K562 (cell line): ENCODE data around the gene C9orf50. TPM values are rescaled to one million over a fixed set of nuclear protein-coding genes. Genes with fewer than 3 reads are reported as not detected.

Experiments used
- ATAC-seq: fragments of 200-7000 bp; cut with Tn5 transposase; 3 replicates; pipeline ENCODE4 v1.9.1; 2020; ENCODE audit warnings: moderate library complexity
- BruUV-seq: library from RNA; stranded (reverse); fragments of 400-500 nt; replicated peaks from 2 replicates; lab custom pipeline; 2021; lab: Mats Ljungman, UMichigan
- CTCF ChIA-PET: fragments of 300-600 bp; formaldehyde crosslinking; extraction: SDS; loops from one replicate; lab custom pipeline; 2021; ENCODE audit warnings: low intra/inter-chr PET ratio; lab: Yijun Ruan, JAX
- POLR2A ChIA-PET: fragments of 300-600, 350-650 bp; sonication (Branson Sonifier 250); formaldehyde crosslinking; extraction: SDS; loops from one replicate; lab custom pipeline; 2021; ENCODE audit warnings: antibody characterized with exemption, inconsistent platforms; lab: Yijun Ruan, JAX
- DNase-seq, 4 experiments: peaks; one replicate each; pipeline versions ENCODE4 v3.0.0 to v3.0.0-alpha.2; 2011 to 2018; ENCODE audit warnings: low spot score in 3 of 4, mixed read lengths in 3 of 4; ENCODE audit errors: extremely low read depth in 1 of 4
- FAIRE-seq: peaks from 2 replicates; lab custom pipeline; 2011; peaks lifted over from hg19 to GRCh38; lab: Jason Lieb, UNC
- H2AFZ ChIP-seq: 2 replicates; pipeline ENCODE4 v1.6.0; 2011; ENCODE audit warnings: low read depth, low read length, control low read depth, inconsistent platforms
- H3K27ac ChIP-seq: fragments of 200-600 bp; 3 replicates; pipeline ENCODE4 v1.8.0; 2011; ENCODE audit warnings: low read depth, mild to moderate bottlenecking, control low read depth, inconsistent platforms, low read length, moderate library complexity, mixed read lengths; ENCODE audit errors: extremely low read depth
- H3K27me3 ChIP-seq, 2 experiments: fragments of 300-600 bp in 1 of 2; 2 replicates in 1 of 2; 3 replicates in 1 of 2; pipeline versions ENCODE4 v1.6.0 to v1.8.0; 2011; ENCODE audit warnings: inconsistent platforms in 2 of 2, low read length in 2 of 2, mild to moderate bottlenecking in 1 of 2, mixed read lengths in 1 of 2, moderate library complexity in 1 of 2; ENCODE audit not compliant: control insufficient read depth in 2 of 2, insufficient read depth in 2 of 2
- H3K36me3 ChIP-seq: fragments of 300-600 bp; 3 replicates; pipeline ENCODE4 v1.8.0; 2011; ENCODE audit warnings: mild to moderate bottlenecking, low read length, inconsistent platforms; ENCODE audit not compliant: control insufficient read depth, insufficient read depth
- H3K4me1 ChIP-seq, 2 experiments: fragments of 200-600 bp in 1 of 2; replicated peaks in 1 of 2; 2 replicates in 1 of 2; 3 replicates in 1 of 2; pipeline versions ENCODE4 v1.5.1 to v1.8.0; 2011; ENCODE audit warnings: inconsistent platforms in 2 of 2, low read length in 2 of 2, mild to moderate bottlenecking in 1 of 2, mixed read lengths in 1 of 2, moderate library complexity in 1 of 2; ENCODE audit not compliant: control insufficient read depth in 2 of 2, insufficient read depth in 2 of 2
- H3K4me2 ChIP-seq: 2 replicates; pipeline ENCODE4 v1.6.1; 2011; ENCODE audit warnings: low read length, control low read depth, inconsistent platforms, mixed read lengths; ENCODE audit not compliant: insufficient read depth
- H3K4me3 ChIP-seq: fragments of 200-600 bp; sonication (generic), shearing (Covaris generic); 2 replicates; pipeline ENCODE4 v1.5.1; 2016; ENCODE audit warnings: control low read depth, inconsistent platforms
- H3K79me2 ChIP-seq: fragments of 200-600 bp; 3 replicates; pipeline ENCODE4 v1.8.0; 2011; ENCODE audit warnings: low read length, inconsistent platforms; ENCODE audit not compliant: control insufficient read depth, insufficient read depth
- H3K9ac ChIP-seq, 2 experiments: 2 replicates each; pipeline versions ENCODE4 v1.6.0 to v1.6.1; 2011; ENCODE audit warnings: low read depth in 2 of 2, low read length in 2 of 2, control low read depth in 1 of 2, inconsistent platforms in 1 of 2, mild to moderate bottlenecking in 1 of 2, mixed read lengths in 1 of 2; ENCODE audit not compliant: insufficient read depth in 1 of 2
- H3K9me1 ChIP-seq: one replicate; pipeline ENCODE4 v1.6.0; 2011; ENCODE audit warnings: inconsistent platforms, mild to moderate bottlenecking, low read length, moderate library complexity; ENCODE audit not compliant: control insufficient read depth, insufficient read depth
- H3K9me3 ChIP-seq: replicated peaks from 2 replicates; pipeline ENCODE4 v1.5.1; 2011; ENCODE audit warnings: low read depth, low read length, inconsistent platforms; ENCODE audit not compliant: control insufficient read depth, insufficient read depth
- H4K20me1 ChIP-seq: replicated peaks from 2 replicates; pipeline ENCODE4 v1.6.1; 2011; ENCODE audit warnings: low read length, inconsistent platforms, mixed read lengths; ENCODE audit not compliant: control insufficient read depth, insufficient read depth
- ARID1B ChIP-seq: fragments of 450-650 bp; IDR thresholded peaks from 2 replicates; pipeline ENCODE4 v1.6.1; 2016; ENCODE audit warnings: antibody characterized with exemption, mild to moderate bottlenecking, inconsistent platforms
- BCOR ChIP-seq: fragments of 450-650 bp; IDR thresholded peaks from 2 replicates; pipeline ENCODE4 v1.6.1; 2016
- COPS2 ChIP-seq: fragments of 450-650 bp; conservative IDR thresholded peaks from 2 replicates; pipeline ENCODE4 v1.6.1; 2016; ENCODE audit warnings: mild to moderate bottlenecking, moderate library complexity
- FOXK2 ChIP-seq, 2 experiments: fragments of 450-650 bp; IDR thresholded peaks in 1 of 2; conservative IDR thresholded peaks in 1 of 2; 2 replicates each; pipeline ENCODE4 v1.6.1; 2016; ENCODE audit warnings: low read depth in 2 of 2, mild to moderate bottlenecking in 1 of 2
- MTA1 ChIP-seq: fragments of 450-650 bp; IDR thresholded peaks from 2 replicates; pipeline ENCODE4 v1.6.1; 2017; ENCODE audit warnings: borderline replicate concordance
- NR1H2 ChIP-seq: sonication (generic); formaldehyde crosslinking; IDR thresholded peaks from 2 replicates; pipeline ENCODE4 v1.4.0; 2020; ENCODE audit warnings: mild to moderate bottlenecking, missing genetic modification reagents
- PYGO2 ChIP-seq: fragments of 450-650 bp; IDR thresholded peaks from 2 replicates; pipeline ENCODE4 v1.6.1; 2016; ENCODE audit warnings: mild to moderate bottlenecking, missing genetic modification characterization, moderate library complexity, missing compliant biosample characterization
- RBFOX2 ChIP-seq: fragments of 200-400 bp; formaldehyde crosslinking; IDR thresholded peaks from 2 replicates; pipeline ENCODE4 v1.6.1; 2017; ENCODE audit warnings: low read depth, mild to moderate bottlenecking, low read length, moderate library complexity
- SMAD1 ChIP-seq: fragments of 150-350 bp; IDR thresholded peaks from 2 replicates; pipeline ENCODE4 v1.6.1; 2014; ENCODE audit warnings: low read length, low read depth; ENCODE audit not compliant: partially characterized antibody
- ZNF175 ChIP-seq: fragments of 200-800 bp; sonication (Bioruptor generic); IDR thresholded peaks from 2 replicates; pipeline ENCODE4 v1.6.1; 2016; ENCODE audit warnings: low read depth, mild to moderate bottlenecking, missing genetic modification characterization, missing compliant biosample characterization
- ZNF197 ChIP-seq: fragments of 200-800 bp; sonication (Bioruptor generic); IDR thresholded peaks from 2 replicates; pipeline ENCODE4 v1.6.1; 2016; ENCODE audit warnings: low read depth, missing genetic modification characterization, missing compliant biosample characterization
- ZNF551 ChIP-seq: fragments of 250-450 bp; sonication (Bioruptor Pico); IDR thresholded peaks from 2 replicates; pipeline ENCODE4 v1.5.0; 2021; ENCODE audit warnings: mild to moderate bottlenecking, moderate library complexity
- whole genome bisulfite sequencing: fragments of 100-300 bp; shearing (Covaris generic); methylation state at CpG from one replicate; pipeline ENCODE4 v1.1.6; 2016; ENCODE audit warnings: low coverage, mixed read lengths; ENCODE audit not compliant: insufficient coverage; ENCODE audit errors: missing lambda C conversion rate; 5-methylcytosine and 5-hydroxymethylcytosine counted together
- in situ Hi-C: fragments of 300-500 bp; cut with MboI; formaldehyde crosslinking; loops from 4 replicates; pipeline ENCODE4 v1.15.0; 2018; ENCODE audit warnings: inconsistent platforms, mixed read lengths
- intact Hi-C: fragments of 100-400 bp; cut with micrococcal nuclease; formaldehyde crosslinking; loops from 2 replicates; pipeline ENCODE4 v1.14.2; 2022
- polyA plus RNA-seq, 8 experiments: library from polyadenylated mRNA; depleted of rRNA in 4 of 8; stranded (reverse) in 5 of 8; unstranded in 3 of 8; fragments of >200 nt; fragmentation: Nextera tagmentation in 2 of 8; fragmentation: Illumina TruSeq in 1 of 8; extraction: Ambion mirVana in 2 of 8; extraction: Trizol in 1 of 8; gene quantifications; 2 replicates each; pipeline versions ENCODE4 v1.2.1 to v1.2.3, GENCODE V29; 2011 to 2014; ENCODE audit warnings: inconsistent platforms in 1 of 8, missing spikeins in 1 of 8
- total RNA-seq, 7 experiments: library from RNA; depleted of rRNA in 6 of 7; stranded (reverse); fragments of >200 nt in 6 of 7; fragmentation: Illumina TruSeq in 2 of 7; extraction: Trizol in 2 of 7; gene quantifications; 2 replicates each; pipeline versions ENCODE4 v1.2.1 to v1.2.3, GENCODE V29; 2011 to 2021; ENCODE audit warnings: low replicate concordance in 1 of 7
- TF ChIP-seq, protein P1 (sequence below): sonication (generic); formaldehyde crosslinking; IDR thresholded peaks from 2 replicates; pipeline ENCODE4 v1.8.1; 2023; ENCODE audit warnings: mild to moderate bottlenecking, missing genetic modification reagents
- TF ChIP-seq, protein P2 (sequence below), 2 experiments: fragments of 450-650 bp; IDR thresholded peaks; 2 replicates each; pipeline ENCODE4 v1.6.1; 2018; ENCODE audit warnings: mild to moderate bottlenecking in 2 of 2, low read depth in 1 of 2; ENCODE audit not compliant: partially characterized antibody in 2 of 2

Gene C9orf50
- total and polyA plus RNA-seq, 9 of the 15 experiments (the other 6 are each of a cell fraction or from before 2014, with no cell fraction given): not detected

DNA sequence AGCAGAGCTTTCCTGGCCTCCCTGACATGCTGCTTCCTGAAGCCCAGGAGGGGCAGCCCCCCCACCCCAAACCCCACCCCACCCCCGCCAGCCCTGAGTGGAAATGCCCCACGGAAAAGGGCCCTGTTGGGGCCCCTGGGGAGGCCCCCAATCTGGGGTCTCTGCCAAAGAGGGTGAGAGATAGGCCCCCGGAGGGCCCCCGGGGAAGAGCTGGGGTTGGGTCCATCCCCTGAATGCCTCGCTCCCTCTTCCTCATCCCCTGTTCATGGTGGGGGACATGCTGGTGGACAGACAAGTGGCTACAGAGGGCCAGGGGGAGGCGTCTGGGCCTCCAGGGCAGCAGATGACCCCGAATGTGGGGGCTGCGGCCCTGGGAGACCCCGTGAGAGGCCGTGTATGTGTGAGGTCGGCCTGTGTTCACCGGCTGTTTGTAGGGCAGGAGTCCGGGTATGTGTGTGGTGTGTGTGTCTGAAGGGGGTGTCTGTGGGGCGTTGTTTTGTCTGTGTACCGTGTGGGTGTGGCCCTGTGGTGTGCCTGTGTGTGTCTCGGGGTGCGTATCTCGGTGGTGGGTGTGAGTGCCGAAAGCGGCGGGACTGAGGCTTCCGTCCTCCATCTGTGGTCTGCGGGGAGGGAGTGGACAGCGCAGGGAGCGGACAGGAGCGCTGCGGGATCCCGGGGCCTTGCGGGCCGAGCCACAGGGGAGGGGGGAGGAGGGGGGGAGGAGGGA lies 11.3 kb downstream of the C9orf50 start:
- Histone ChIP-seq H3K9me3 (no peaks in the 10 kb centered on the region), H3K27me3 (peaks cover 0 to 29% of the 10 kb centered on the region in 2 experiments; a peak in 2 of 5 replicates), H3K4me2 (peak overlapping the region; percentile 61), H3K27ac (no peak overlapping the region), H3K4me3 (no peak overlapping the region), H3K79me2 (no peaks in the 10 kb centered on the region), H3K4me1 (peaks cover 11 to 67% of the 10 kb centered on the region in 2 experiments; a peak in 4 of 5 replicates), H4K20me1 (0 out of 2 replicates have a peak, but pooled peaks cover 10% of the 10 kb centered on the region), H3K9me1 (no peaks in the 10 kb centered on the region), H2AFZ (peak overlapping the region; percentile 88), H3K36me3 (no peaks in the 10 kb centered on the region), H3K9ac (peak overlapping the region in 1 of 2 experiments; percentile 66; a peak in 2 of 4 replicates)
- 19% methylated on average over 20 of the region's 30 CpGs for WGBS
- BruUV-seq: no TSS peak
- DNase-seq (peak in 3 of 4 experiments; percentile 55 to 84 (median 71)), ATAC-seq (peak; percentile 11), FAIRE-seq (peak; percentile 65)
- POLR2A ChIA-PET: interaction anchor here (0.6 to 1.7 kb wide), 3 partner anchors 467 to 479 kb away, joined by 5 to 6 read pairs (median 5); no protein-coding TSS in a partner anchor
- intact Hi-C loops (loop anchor here (1.0 to 10.0 kb wide), 6 partner anchors 55 to 470 kb away; no protein-coding TSS in a partner anchor), in situ Hi-C loops (loop anchor here (5.0 to 25.0 kb wide), 3 partner anchors 47 to 272 kb away; no protein-coding TSS in a partner anchor)
- CTCF ChIA-PET: interaction anchor here (0.6 to 3.3 kb wide), 11 partner anchors 15 to 652 kb away, joined by 3 to 53 read pairs (median 4); no protein-coding TSS in a partner anchor
- TF ChIP-seq SMAD1 (no peak), NR1H2 (CRISPR knock-in tag) (no peak), BCOR (peak; percentile 38; the same call in 1 of the 2 replicates), COPS2 (no peak), ARID1B (peak; percentile 44; the same call in 1 of the 2 replicates), ZNF175 (CRISPR knock-in tag) (no peak), ZNF197 (no peak; the same call in 1 of the 2 replicates), MTA1 (peak; percentile 67; the same call in 1 of the 2 replicates), RBFOX2 (0 out of 2 replicates have a peak, but pooled peaks have one; percentile 36), FOXK2 (conservative IDR thresholded peaks at IDR 0.05 in 1 of 2, IDR thresholded peaks at IDR 0.05 in 1 of 2; ENCODE audit: low read depth in 2 of 2) (peak in 1 of 2 experiments; percentile 37; a peak in 1 of 4 replicates), PYGO2 (no peak), ZNF551 (no peak)
- TF ChIP-seq, protein P1, sequence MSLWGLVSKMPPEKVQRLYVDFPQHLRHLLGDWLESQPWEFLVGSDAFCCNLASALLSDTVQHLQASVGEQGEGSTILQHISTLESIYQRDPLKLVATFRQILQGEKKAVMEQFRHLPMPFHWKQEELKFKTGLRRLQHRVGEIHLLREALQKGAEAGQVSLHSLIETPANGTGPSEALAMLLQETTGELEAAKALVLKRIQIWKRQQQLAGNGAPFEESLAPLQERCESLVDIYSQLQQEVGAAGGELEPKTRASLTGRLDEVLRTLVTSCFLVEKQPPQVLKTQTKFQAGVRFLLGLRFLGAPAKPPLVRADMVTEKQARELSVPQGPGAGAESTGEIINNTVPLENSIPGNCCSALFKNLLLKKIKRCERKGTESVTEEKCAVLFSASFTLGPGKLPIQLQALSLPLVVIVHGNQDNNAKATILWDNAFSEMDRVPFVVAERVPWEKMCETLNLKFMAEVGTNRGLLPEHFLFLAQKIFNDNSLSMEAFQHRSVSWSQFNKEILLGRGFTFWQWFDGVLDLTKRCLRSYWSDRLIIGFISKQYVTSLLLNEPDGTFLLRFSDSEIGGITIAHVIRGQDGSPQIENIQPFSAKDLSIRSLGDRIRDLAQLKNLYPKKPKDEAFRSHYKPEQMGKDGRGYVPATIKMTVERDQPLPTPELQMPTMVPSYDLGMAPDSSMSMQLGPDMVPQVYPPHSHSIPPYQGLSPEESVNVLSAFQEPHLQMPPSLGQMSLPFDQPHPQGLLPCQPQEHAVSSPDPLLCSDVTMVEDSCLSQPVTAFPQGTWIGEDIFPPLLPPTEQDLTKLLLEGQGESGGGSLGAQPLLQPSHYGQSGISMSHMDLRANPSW (CRISPR knock-in tag): no peak
- TF ChIP-seq, protein P2, sequence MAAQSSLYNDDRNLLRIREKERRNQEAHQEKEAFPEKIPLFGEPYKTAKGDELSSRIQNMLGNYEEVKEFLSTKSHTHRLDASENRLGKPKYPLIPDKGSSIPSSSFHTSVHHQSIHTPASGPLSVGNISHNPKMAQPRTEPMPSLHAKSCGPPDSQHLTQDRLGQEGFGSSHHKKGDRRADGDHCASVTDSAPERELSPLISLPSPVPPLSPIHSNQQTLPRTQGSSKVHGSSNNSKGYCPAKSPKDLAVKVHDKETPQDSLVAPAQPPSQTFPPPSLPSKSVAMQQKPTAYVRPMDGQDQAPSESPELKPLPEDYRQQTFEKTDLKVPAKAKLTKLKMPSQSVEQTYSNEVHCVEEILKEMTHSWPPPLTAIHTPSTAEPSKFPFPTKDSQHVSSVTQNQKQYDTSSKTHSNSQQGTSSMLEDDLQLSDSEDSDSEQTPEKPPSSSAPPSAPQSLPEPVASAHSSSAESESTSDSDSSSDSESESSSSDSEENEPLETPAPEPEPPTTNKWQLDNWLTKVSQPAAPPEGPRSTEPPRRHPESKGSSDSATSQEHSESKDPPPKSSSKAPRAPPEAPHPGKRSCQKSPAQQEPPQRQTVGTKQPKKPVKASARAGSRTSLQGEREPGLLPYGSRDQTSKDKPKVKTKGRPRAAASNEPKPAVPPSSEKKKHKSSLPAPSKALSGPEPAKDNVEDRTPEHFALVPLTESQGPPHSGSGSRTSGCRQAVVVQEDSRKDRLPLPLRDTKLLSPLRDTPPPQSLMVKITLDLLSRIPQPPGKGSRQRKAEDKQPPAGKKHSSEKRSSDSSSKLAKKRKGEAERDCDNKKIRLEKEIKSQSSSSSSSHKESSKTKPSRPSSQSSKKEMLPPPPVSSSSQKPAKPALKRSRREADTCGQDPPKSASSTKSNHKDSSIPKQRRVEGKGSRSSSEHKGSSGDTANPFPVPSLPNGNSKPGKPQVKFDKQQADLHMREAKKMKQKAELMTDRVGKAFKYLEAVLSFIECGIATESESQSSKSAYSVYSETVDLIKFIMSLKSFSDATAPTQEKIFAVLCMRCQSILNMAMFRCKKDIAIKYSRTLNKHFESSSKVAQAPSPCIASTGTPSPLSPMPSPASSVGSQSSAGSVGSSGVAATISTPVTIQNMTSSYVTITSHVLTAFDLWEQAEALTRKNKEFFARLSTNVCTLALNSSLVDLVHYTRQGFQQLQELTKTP (IDR thresholded peaks at IDR 0.05; ENCODE audit: low read depth in 1 of 2, partially characterized antibody in 2 of 2): peak; percentile 26 to 76
